Lower leg skin (tissue), 4 donors: Measurements from ENCODE around the gene RRP1B. TPM values are rescaled to one million over a fixed set of nuclear protein-coding genes. Genes with fewer than 3 reads are reported as not detected.
"Not testable (repeated sequence)": the region's sequence is repeated elsewhere in the genome, so short reads cannot be mapped to it uniquely, and the experiment has no call there.

Experiments used
- DNase-seq, 2 donors: peaks; one replicate each; pipeline ENCODE4 v3.0.0-alpha.2; 2019; ENCODE audit warnings: low spot score in 2 of 2
- H3K4me3 ChIP-seq: fragments of 200-600 bp; sonication (generic); 2 replicates; pipeline ENCODE4 v1.5.1; 2017; ENCODE audit warnings: mild to moderate bottlenecking, low read depth; ENCODE audit not compliant: poor library complexity, severe bottlenecking
- CTCF ChIP-seq, 3 donors: fragments of 450-650 bp; IDR thresholded peaks; one replicate each; pipeline ENCODE4 v1.5.1; 2016; ENCODE audit warnings: antibody characterized with exemption in 3 of 3, mild to moderate bottlenecking in 3 of 3, moderate library complexity in 2 of 3
- POLR2A ChIP-seq, 2 donors: fragments of 450-650 bp; IDR thresholded peaks; one replicate each; pipeline ENCODE4 v1.6.1; 2016 to 2017; ENCODE audit warnings: antibody characterized with exemption in 2 of 2, mild to moderate bottlenecking in 1 of 2, moderate library complexity in 1 of 2
- WGBS, 2 donors: methylation state at CpG; one replicate each; pipeline ENCODE4 v1.1.5; 2018; 5-methylcytosine and 5-hydroxymethylcytosine counted together
- intact Hi-C: fragments of 100-400 bp; cut with DNase I; formaldehyde crosslinking; loops from one replicate; pipeline ENCODE4 v1.15.0; 2023; ENCODE audit warnings: low total_unique reads
- total RNA-seq, 4 donors: library from RNA; depleted of rRNA; stranded (reverse); fragments of >200 nt; gene quantifications; one replicate each; pipeline ENCODE4 v1.1.0, GENCODE V29; 2016

Gene RRP1B
- total RNA-seq, result 10 to 100 TPM; 15.4 to 22.2 (median 19.5) TPM

- DNase-seq, result peak in 1 of 2 donors; percentile 94
- intact Hi-C loops, result no loop called here
These were observed at the start of gene RRP1B, which contains the start of gene HSF2BP for GRCh38 chr21:43659136-43660000. RRP1B (plus strand) TSS chr21:43659560; CDS start chr21:43659665, 105 bp downstream. HSF2BP (minus strand) TSS chr21:43659488; CDS start chr21:43658096, 1,392 bp downstream.

GRCh38 chr21:43611598-43612369, 47.6 kb upstream of the RRP1B start:
- no peak for DNase-seq
- intact Hi-C loops, result no loop called here
- H3K4me3 ChIP-seq, result no peak overlapping the region
- 58 to 63% methylated on average over 8 of the region's 8 CpGs for WGBS, 2 donors
- TF ChIP-seq CTCF (IDR thresholded peaks at IDR 0.05) (no peak), POLR2A (IDR thresholded peaks at IDR 0.05) (no peak)

More at GRCh38 chr21:43659136-43660000, at the start of gene RRP1B, which contains the start of gene HSF2BP:
- WGBS, 2 donors, result 13 to 16% methylated on average over 35 to 43 of the region's 92 CpGs
- TF ChIP-seq CTCF (IDR thresholded peaks at IDR 0.05), result no peak
- TF ChIP-seq POLR2A (IDR thresholded peaks at IDR 0.05), result no peak
- H3K4me3 ChIP-seq, result peak within 1 kb of the TSS; percentile 85

GRCh38 chr21:43613755-43614638, 45.4 kb upstream of the RRP1B start:
- DNase-seq, result no peak
- intact Hi-C loops, result no loop called here
- TF ChIP-seq CTCF (IDR thresholded peaks at IDR 0.05) (no peak), POLR2A (IDR thresholded peaks at IDR 0.05) (no peak)
- 85 to 91% methylated on average over 8 of the region's 8 CpGs for WGBS, 2 donors
- H3K4me3 ChIP-seq, result no peak overlapping the region

GRCh38 chr21:43614839-43615238, 44.5 kb upstream of the RRP1B start:
- intact Hi-C loops, result no loop called here
- no peak overlapping the region for H3K4me3 ChIP-seq
- TF ChIP-seq CTCF (IDR thresholded peaks at IDR 0.05), result no peak
- no peak for TF ChIP-seq POLR2A (IDR thresholded peaks at IDR 0.05)
- whole genome bisulfite sequencing, 2 donors, result 90 to 96% methylated on average over 5 of the region's 5 CpGs
- DNase-seq, result no peak

- H3K4me3 ChIP-seq, intact Hi-C loops, DNase-seq: not testable (repeated sequence)
- WGBS, 2 donors, result 77% methylated on average over 3 of the region's 3 CpGs
These were observed 42.5 kb upstream of the RRP1B start for GRCh38 chr21:43616861-43617260.
